ENCODE measurements around the gene MBD3. TPM values are rescaled to one million over a fixed set of nuclear protein-coding genes. Genes with fewer than 3 reads are reported as not detected.
"Not testable (repeated sequence)": the region's sequence is repeated elsewhere in the genome, so short reads cannot be mapped to it uniquely, and the experiment has no call there.

Gene MBD3
- total RNA-seq, 1 experiment from 2014 or later, result 45.8 TPM

DNA sequence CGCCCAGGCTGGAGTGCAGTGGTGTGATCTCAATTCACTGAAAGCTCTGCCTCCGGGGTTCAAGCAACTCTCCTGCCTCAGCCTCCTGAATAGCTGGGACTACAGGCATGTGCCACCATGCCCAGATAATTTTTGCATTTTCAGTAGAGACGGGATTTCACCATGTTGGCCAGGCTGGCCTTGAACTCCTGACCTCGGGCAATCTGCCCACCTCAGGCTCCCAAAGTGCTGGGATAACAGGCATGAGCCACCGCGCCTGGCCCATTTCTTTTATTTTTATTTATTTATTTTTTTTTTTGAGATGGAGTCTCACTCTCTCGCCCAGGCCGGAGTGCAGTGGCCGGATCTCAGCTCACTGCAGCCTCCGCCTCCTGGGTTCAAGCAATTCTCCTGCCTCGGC lies 52.9 kb downstream of the MBD3 start:
- not testable (repeated sequence) for DNase-seq (ENCODE audit: low spot score)

- no peak for DNase-seq (ENCODE audit: low spot score)
Observed at GRCh38 chr19:1538978-1539377, 53.7 kb downstream of the MBD3 start.

DNA sequence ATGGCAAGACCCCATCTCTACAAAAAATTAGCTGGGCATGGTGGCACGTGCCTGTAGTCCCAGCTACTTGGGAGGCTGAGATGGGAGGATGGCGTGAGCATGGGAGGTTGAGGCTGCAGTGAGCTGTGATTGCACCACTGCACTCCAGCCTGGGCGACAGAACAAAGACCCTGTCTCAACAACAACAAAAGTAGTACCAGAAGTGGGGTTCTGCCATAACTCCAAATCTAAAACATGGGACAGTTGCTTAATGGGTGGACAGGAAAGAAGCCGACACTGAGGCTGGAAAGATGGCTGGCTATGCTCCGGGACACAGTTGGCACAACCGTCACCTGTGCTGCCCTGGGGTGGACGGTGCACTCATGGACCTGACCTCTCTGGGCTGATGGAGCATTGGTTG lies 57.0 kb downstream of the MBD3 start:
- not testable (repeated sequence) for DNase-seq (ENCODE audit: low spot score)

DNA sequence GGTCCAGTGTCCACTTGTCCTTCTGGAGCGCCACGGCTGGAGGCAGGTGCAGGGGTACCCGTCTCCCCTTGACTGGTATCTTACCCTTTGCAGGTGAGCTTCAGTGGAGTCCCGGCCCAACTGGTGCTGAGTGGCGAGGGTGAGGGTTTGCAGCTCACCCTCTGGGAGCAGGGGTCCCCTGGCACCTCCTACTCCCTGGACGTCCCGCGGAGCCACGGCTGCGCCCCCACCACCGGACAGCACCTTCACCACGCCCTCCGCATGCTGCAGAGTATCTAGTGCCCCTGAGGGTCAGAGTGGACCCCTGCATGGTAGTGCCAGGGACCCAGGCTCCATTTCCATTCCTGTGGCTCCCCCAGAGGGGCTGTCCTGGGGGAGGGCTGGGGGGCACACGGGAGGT lies 57.7 kb downstream of the MBD3 start:
- no peak for DNase-seq (ENCODE audit: low spot score)

GRCh38 chr19:1533510-1534150 lies 59.0 kb downstream of the MBD3 start:
- DNase-seq (ENCODE audit: low spot score), result no peak

DNA sequence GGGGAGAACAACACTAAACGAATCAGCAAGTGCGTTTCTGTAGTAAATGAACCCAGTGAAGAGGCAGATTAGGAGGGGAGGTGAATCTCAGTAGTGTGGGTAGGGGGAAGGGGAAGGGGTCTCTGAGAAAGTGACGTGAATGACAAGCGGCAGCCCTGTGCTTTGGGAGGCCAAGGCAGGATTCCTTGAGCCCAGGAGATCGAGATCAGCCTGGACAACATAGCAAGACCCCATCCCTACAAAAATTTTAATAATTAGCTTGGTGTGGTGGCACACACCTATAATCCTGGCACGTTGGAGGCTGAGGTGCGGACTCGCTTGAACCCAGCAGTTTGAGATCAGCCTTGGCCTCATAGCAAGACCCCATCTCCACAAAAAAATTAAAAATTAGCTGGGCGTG lies 60.7 kb downstream of the MBD3 start:
- no peak for DNase-seq (ENCODE audit: low spot score)

- no peak for DNase-seq (ENCODE audit: low spot score)
Observed at GRCh38 chr19:1531587-1531986, 61.1 kb downstream of the MBD3 start.

DNA sequence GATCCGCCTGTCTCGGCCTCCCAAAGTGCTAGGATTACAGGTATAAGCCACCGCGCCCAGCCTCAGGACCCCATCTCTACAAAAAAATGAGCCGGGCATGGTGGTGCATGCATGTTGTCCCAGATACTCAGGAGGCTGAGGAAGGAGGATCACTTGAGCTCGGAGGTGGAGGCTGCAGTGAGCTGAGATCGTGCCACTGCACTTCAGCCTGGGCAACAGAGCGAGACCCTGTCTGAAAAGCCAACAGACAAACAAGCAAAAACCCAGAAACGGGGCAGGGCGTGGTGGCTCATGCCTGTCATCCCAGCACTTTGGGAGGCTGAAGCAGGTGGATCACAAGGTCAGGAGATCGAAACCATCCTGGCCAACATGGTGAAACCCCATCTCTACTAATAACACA lies 61.8 kb downstream of the MBD3 start:
- not testable (repeated sequence) for DNase-seq (ENCODE audit: low spot score)

GRCh38 chr19:1529430-1529816 lies 63.2 kb downstream of the MBD3 start:
- DNase-seq (ENCODE audit: low spot score), result no peak

- DNase-seq (ENCODE audit: low spot score), result no peak
Observed at GRCh38 chr19:1528596-1529429, 63.9 kb downstream of the MBD3 start.

DNA sequence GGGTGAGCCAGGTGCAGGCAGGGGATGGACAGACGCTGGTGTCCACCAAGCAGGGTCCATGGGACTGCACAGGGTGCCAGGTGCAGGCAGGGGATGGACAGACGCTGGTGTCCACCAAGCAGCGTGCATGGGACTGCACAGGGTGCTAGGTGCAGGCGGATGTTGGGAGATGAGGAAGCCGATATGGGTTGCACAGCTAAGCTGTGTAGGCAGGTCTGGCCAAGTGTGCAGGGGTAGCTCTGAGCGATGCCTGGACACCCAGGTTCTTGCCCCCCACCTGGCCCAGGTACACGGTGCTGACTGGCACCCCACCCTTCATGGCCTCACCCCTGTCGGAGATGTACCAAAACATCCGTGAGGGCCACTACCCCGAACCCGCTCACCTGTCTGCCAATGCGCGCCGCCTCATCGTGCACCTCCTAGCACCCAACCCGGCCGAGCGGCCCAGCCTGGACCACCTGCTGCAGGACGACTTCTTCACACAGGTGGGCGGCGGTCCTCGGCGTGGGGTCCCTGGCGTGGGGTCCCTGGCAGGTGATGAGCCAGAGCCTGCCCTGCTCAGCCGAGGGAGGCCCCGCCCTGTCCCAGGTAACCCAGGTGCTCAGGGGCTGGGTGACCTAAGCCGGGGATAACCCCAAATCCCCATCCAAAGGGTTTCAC lies 64.9 kb downstream of the MBD3 start:
- no peak for DNase-seq (ENCODE audit: low spot score)

DNA sequence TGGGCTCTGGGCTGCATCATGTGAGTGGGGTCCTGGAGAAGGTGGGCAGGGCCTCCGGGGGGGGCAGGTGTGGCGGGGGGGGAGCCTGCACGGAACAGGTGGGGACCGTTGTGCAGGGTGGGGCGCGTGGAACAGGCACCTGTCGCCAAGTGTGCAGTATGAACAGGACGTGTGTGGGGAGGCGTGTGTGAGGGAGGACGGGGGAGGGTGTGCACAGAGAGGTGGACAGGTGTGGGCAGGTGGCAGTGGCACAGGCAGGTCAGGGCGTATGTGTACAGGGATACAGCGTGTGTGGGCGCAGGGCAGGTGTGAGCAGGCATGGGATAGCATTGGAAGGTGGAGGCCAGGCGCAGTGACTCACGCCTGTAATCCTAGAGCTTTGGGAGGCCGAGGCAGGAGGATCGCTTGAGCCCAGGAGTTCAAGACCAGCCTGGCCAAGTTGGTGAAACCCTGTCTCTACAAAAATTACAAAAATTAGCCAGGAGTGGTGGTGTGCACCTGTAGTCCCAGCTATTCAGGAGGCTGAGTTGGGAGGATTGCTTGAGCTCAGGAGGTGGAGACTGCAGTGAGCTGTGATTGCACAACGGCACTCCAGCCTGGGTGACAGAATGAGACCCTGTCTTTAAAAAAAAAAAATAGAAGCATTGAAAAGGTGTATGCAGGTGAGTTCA lies 65.6 kb downstream of the MBD3 start:
- DNase-seq (ENCODE audit: low spot score), result peak; percentile 1

DNA sequence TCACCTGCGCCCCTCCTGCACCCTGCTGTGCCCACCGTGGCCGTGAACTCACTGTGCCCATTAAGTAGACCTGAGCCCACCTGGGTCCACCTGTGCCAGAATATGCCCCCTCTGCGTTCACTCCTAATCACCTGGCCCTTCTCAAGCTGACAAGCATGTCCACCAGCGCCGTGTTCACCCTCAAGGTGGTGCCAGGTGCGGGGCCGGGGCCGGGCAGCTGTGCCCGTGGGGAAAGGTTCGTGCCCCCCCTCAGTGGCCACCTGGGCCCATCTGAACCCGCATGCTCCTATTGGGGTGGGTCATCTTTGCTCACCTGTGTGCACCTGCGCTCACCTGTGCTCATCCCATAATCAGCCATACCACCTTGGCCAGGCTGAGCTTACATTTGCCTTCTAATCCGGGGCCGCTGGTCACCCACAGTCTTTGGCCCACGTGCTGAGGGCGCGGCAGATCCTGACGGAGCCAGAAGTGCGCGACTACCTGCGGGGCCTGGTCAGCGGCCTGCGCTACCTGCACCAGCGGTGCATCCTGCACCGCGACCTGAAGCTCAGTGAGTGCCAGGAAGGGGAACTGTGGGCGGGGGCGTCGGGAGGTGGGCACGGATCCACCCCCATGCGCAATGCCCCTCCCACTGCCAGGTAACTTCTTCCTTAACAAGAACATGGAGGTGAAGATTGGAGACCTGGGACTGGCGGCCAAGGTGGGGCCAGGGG lies 66.4 kb downstream of the MBD3 start:
- DNase-seq (ENCODE audit: low spot score), result no peak

DNA sequence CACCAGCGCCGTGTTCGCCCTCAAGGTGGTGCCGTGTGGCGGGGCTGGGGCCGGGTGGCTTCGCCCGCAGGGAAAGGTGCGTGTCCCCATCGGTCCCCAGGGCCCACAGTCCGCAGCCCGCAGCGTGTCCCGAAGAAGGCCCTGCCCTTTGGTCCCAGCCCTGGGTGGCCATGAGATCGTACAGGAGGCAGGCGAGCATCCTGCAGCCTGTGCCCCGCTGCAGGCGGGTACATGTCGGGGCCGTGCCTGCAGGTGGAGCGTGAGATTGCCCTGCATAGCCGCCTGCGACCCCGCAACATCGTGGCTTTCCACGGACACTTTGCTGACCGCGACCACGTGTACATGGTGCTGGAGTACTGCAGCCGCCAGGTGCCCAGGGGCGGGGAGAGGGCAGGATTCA lies 67.3 kb downstream of the MBD3 start:
- DNase-seq (ENCODE audit: low spot score), result no peak

DNA sequence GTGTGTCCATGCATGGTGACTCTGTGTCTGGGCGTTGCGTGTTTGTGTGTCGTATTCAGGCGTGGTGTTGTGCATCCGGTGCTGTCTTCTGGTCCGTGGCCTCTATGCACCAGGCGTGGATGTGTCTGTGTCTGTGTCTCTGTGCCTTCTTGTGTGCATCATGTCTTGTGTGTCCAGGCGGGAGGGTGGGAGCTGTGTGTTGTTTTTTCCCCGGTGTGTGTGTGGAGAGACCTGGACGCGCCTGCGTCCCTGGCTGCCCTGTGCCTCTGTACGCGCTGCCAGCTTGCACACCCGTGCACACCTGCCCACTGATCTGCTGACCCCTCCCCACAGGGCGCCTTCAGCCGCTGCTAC lies 67.7 kb downstream of the MBD3 start:
- no peak for DNase-seq (ENCODE audit: low spot score)

DNA sequence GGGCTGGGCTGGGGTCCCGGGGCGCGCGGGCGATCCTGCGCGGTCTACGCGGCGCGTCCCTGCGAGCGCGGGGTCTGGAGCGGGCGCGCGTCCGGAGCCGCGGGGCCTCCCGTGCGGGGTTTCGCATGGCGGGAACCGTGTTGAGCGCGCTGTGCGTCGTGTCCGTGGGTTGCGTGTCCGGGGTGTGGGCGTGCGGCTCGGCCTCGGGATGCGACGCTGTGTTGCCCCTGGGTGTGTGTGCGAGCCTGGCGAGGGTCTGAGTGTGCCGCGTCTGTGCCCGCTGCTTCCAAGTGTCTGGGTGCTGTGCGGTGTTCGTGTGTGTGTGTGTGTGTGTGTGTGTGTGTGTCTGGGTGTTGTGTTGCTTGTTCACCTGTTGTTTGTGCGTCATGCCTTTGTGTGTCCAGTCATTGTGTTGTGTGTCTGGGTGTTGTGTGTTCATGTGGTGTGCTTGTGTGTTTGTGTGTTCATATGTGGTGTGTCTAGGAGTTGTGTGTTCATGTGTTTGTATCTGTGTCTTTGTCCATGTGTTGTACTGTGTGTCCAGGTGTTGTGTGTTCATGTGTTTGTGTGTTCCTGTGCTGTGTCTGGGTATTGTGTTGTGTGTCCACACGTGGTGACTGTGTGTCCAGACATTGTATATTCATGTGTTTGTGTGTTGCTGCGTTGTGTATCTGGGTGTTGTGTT lies 68.2 kb downstream of the MBD3 start:
- no peak for DNase-seq (ENCODE audit: low spot score)

Other genes starting within 250 kb of the MBD3 start
- gene NDUFS7, start 209.0 kb downstream of the MBD3 start, total RNA-seq (2014; rRNA removed; shearing (Covaris generic)), result 67.9 and 87.2 TPM in 2 replicates
- 15.5 and 18.9 TPM in 2 replicates for gene GAMT, start 191.3 kb downstream of the MBD3 start, total RNA-seq (2014; rRNA removed; shearing (Covaris generic))
- gene DAZAP1, start 185.3 kb downstream of the MBD3 start, total RNA-seq (2014; rRNA removed; shearing (Covaris generic)), result 47.6 and 59.4 TPM in 2 replicates
- gene RPS15, start 154.5 kb downstream of the MBD3 start, total RNA-seq (2014; rRNA removed; shearing (Covaris generic)), result 1,025 and 1,178 TPM in 2 replicates
- gene APC2, start 142.7 kb downstream of the MBD3 start, total RNA-seq (2014; rRNA removed; shearing (Covaris generic)), result 0.02 and 1.5 TPM in 2 replicates
- gene C19orf25, start 113.7 kb downstream of the MBD3 start, total RNA-seq (2014; rRNA removed; shearing (Covaris generic)), result 7.9 and 10.5 TPM in 2 replicates
- 0.31 TPM in 1 of 2 replicates, not detected in the other for gene PCSK4, start 102.5 kb downstream of the MBD3 start, total RNA-seq (2014; rRNA removed; shearing (Covaris generic))
- 0.92 and 1.2 TPM in 2 replicates for gene REEP6, start 101.7 kb downstream of the MBD3 start, total RNA-seq (2014; rRNA removed; shearing (Covaris generic))
- gene ADAMTSL5, start 79.8 kb downstream of the MBD3 start, total RNA-seq (2014; rRNA removed; shearing (Covaris generic)), result 0.72 and 1.8 TPM in 2 replicates
- gene PLK5, start 68.8 kb downstream of the MBD3 start, total RNA-seq (2014; rRNA removed; shearing (Covaris generic)), result not detected in 2 replicates
- 5.7 and 10.6 TPM in 2 replicates for gene MEX3D, start 24.5 kb downstream of the MBD3 start, total RNA-seq (2014; rRNA removed; shearing (Covaris generic))
- 42.2 and 49.7 TPM in 2 replicates for gene UQCR11, start 12.6 kb upstream of the MBD3 start, total RNA-seq (2014; rRNA removed; shearing (Covaris generic))
- gene TCF3, start 59.8 kb upstream of the MBD3 start, total RNA-seq (2014; rRNA removed; shearing (Covaris generic)), result 36.1 and 37.4 TPM in 2 replicates
- gene ONECUT3, start 160.6 kb upstream of the MBD3 start, total RNA-seq (2014; rRNA removed; shearing (Covaris generic)), result not detected in 2 replicates
- 3.6 and 7.8 TPM in 2 replicates for gene ATP8B3, start 219.4 kb upstream of the MBD3 start, total RNA-seq (2014; rRNA removed; shearing (Covaris generic))